HG02938 (cell line): ENCODE results near the gene ZNF275.
"Not testable (repeated sequence)": the region's sequence is repeated elsewhere in the genome, so short reads cannot be mapped to it uniquely, and the experiment has no call there.

Experiments
- ATAC-seq: cut with Tn5 transposase; IDR thresholded peaks from one replicate; pipeline ENCODE4 v1.9.1; 2021; ENCODE audit warnings: mild to moderate bottlenecking, moderate library complexity; ENCODE audit not compliant: unreplicated experiment

The ZNF275 gene

GRCh38 chrX:153353416-153353815 is 19.5 kb downstream of the ZNF275 start:
- ATAC-seq, result no peak

DNA sequence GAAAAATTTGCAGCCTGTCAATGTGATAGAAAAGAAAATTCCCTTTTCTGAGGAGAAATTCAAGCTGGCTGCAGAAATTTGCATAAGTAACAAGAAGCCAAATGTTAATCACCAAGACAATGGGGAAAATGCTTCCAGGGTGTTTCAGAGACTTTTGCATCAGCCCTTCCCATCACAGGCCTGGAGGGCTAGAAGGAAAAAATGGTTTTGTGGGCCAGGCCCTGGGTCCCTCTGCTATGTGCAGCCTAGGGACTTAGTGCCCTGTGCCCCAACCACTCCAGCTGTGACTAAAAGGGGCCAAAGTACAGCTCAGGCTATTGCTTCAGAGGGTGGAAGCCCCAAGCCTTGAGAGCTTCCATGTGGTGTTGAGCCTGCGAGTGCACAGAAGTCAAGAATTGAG is 23.9 kb downstream of the ZNF275 start:
- ATAC-seq, result no peak

GRCh38 chrX:153361781-153362397 is 27.9 kb downstream of the ZNF275 start:
- no peak for ATAC-seq

DNA sequence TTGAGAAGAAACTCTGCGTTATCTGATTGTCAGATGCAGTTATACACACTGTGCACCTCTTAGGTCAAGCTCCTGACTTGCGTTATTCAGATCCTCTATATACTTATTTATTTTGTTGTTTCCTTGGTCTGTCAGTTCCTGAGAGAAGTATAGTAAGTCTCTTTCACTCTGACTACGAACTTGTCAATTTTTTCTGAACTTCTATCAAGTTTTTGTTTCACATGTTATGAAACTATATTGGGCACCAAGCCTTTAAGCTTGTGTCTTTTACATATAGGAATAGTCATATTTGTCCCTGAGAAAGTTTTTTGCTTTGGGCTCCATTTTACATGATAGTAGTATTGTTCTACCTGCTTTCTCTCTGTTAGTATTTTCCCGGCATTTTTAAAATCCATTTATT is 31.7 kb downstream of the ZNF275 start:
- ATAC-seq, result no peak

DNA sequence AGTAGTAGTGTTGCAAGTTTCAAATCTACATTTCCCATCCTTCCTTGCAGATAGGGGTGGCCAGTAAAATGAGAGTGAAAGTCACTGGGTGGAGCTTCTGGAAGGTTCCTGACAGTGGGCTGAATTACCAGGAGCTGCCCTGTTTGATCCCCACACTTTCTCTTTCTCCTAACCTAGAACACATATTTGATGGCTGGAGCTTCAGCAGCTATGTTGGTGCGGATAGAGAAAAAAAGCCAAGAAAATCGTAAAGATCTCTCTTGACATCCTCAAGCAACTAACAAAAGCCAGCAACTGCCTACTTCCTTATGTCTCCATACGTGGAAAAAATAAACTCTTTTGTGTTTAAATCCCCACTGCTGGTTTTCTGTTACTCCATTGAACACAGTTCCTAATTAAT is 32.2 kb downstream of the ZNF275 start:
- ATAC-seq, result no peak

GRCh38 chrX:153366878-153367538 is 33.1 kb downstream of the ZNF275 start:
- no peak for ATAC-seq

GRCh38 chrX:153370293-153371055 is 36.5 kb downstream of the ZNF275 start:
- ATAC-seq, result no peak

DNA sequence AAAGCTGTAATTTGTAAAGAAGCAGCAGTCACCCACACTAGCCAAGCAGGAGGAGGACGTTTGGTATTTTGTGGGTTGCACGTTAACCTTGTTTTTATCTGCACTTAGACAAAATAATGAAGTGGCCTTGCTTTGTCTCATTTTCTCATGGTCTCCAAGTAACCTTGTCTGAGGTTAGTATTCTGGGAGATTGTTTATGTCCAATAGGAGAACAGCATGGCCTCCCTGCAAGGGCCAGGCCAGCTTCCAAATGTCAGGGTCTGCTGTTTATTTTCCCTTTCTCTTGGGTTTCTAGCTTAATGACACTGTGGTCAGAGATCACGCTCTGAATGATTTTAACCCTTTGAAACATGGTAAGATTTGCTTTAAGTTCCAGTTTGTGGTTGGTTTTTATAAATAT is 37.3 kb downstream of the ZNF275 start:
- no peak for ATAC-seq

DNA sequence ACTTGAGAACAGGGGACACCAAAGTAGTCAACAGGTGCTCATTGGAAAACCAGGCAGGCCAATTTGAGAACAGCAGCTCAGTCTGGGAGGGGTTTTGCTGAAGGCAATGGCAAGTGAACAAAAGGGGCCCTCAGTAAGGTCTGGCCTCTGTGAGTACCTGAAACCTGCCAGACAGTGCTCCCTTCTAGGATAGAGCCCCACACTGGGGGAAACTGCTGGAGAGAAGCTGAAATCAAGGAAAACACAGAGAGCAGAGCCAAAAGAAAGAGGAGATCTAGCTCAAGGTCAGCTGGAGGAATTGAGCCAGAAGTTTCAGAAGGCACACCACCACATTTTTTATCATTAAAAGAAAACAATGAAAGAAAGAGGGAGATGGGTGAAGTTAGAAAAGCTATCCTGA is 39.0 kb downstream of the ZNF275 start:
- ATAC-seq, result no peak

DNA sequence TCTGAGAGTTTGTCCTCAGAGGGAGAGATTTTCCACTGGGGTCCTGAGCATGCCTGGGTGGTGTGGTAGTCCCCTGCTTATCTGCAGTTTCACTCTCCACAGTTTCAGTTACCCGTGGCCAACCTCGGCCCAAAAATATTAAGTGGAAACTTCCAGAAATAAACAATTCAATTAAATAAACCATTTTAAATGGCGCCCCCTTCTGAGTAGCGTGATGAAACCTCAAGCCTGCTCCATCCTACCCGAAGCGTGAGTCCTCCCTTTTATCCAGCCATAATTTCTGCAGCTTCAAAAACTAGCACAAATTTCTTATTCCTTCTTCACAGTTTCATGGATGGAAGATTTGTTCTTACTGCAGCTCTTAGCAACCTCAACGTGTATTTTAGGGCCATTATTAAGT is 40.5 kb downstream of the ZNF275 start:
- no peak for ATAC-seq

DNA sequence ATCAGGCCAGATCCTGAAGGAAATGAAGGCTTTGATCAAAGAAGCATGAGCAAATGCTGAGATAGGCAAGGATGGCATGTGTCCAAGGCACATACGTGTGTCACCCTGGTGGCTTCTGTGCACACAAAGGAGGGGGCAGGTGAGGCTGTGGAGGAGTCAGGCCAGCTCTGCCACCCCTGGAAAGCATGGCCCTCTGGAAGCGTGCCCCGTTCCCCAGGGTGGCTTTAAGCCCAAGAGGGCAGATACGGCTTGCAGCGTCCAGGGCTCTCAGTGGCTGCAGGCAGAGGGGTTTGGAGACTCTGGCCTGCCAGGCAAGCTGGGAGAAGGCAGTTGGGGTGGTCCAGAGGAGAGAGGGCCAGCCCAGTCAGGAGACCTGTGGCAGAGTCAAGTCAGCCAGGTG is 41.6 kb downstream of the ZNF275 start:
- ATAC-seq, result no peak

DNA sequence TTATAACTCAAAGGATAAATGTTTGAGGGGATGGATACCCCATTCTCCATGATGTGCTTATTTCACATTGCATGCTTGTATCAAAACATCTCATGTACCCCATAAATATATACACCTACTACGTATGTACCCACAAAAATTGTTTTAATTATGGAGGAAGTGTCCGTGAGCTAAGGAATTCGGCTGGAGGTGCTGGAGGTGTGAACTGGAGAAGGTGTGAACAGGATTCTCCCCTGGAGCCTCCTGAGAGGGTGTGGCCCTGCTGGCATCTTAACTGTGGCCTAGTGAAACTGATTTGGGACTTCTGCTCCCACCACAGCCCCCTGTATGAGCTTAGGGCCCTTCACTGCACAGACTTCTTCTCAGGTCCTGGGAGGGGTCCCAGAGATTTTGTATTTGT is 43.8 kb downstream of the ZNF275 start:
- ATAC-seq, result no peak

DNA sequence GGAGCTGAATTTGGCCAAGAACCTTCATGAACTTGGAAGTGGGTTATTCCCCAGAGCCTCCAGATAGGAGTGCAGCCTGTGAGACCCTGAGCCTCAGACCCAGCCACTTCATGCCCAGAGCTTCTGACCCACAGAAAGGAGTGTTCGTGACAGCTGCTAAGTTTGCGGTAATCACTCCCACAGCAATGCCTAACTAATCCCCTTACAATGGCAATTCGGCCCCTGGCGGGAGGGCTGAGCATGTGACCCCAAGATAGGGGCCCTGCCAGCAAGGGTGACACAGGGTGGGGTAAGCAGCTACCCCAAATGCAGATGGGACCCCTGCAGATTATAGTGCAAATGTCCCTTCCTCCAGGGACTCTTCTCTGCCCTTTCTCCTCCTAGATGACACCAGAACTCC is 44.7 kb downstream of the ZNF275 start:
- no peak for ATAC-seq

GRCh38 chrX:153379508-153379907 is 45.6 kb downstream of the ZNF275 start:
- ATAC-seq, result no peak

DNA sequence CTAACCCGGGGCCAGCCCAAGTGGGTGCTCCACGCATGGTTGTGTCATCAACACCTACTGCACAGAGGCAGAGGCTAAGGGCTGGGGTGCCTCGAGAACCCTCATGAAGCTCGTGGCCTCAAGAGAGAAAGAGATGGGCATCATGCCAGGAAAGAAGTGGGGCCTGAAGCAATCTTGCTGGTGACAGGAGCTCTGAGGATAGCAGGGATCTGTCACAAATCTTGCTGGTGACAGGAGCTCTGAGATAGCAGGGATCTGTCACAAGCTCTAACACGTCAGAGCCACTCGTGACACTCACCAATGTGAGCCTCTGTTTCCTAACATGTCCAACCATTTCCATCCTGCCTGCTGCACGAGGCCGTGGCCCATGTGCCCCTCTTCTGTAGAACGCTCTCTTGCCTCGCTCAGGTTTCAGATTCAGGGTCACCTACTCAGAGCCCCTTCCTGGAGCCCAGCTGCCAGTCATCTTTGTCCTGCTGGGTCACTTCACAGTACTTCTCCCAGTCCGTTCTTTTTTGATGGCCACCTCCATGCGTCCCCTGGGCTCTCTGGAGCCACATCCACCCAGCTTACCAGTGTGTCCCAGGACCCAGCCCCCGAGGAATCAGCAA is 46.1 kb downstream of the ZNF275 start:
- ATAC-seq, result no peak

- ATAC-seq, result no peak
These were observed 46.7 kb downstream of the ZNF275 start for GRCh38 chrX:153380691-153381090.

GRCh38 chrX:153381684-153382532 is 48.0 kb downstream of the ZNF275 start:
- peak; percentile 54 for ATAC-seq

DNA sequence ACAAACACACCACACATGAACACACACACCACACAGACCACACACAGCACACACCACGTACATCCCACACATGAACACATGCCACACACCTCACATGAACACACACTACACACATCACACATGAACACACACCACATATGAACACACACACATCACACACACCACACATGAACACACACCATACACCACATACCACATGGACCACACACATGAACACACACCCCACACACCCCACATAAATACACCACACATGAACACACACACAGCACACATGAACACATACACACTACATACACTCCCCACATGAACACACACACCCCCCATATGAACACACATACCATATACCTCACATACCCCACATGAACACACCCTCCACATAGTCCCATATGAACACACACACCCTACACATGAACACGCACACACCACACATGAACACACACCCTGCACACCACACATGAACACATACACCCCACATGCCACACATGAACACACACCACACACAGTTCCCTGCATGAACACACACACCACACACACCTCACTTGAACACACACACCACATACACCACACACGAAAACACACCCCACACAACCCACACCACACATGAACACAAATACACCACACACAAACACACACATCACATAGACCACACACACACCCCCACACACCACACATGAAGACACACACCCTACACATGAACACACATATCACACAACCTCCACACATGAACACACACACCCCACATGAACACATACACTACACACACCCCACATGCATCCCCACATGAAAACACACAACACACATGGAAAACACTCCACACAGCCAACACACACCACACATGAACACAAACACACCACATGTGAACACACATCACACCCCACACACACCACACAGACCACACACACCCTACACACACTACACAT is 48.9 kb downstream of the ZNF275 start:
- no peak for ATAC-seq

DNA sequence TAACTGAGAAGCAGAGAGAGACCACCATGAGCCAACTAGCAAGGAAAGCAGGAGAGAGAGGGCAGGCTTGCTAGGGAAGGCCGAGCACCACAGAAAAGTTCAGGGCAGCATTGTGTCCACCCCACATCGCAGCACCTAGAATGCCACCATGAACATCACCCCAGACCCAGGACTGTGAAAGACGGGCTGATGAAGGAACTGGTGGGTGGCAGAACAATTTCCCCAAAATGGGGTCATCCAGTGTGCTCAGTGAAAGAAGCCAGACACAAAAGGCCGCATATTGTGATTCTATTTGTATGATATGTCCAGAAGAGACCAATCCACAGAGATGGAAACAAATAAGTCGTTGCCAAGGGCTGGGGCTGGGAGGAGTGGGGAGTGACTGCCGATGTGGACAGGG is 50.4 kb downstream of the ZNF275 start:
- no peak for ATAC-seq

GRCh38 chrX:153384973-153385372 is 51.0 kb downstream of the ZNF275 start:
- not testable (repeated sequence) for ATAC-seq
